HepG2 (cell line): Measurements from ENCODE around the gene WDR43. TPM values are rescaled to one million over a fixed set of nuclear protein-coding genes. Genes with fewer than 3 reads are reported as not detected.

Experiments
- ARID3A ChIP-seq: IDR thresholded peaks from 2 replicates; pipeline ENCODE4 v1.6.1; 2012; ENCODE audit warnings: low read depth, low read length, improper control_type of control experiment
- ATF4 ChIP-seq, 2 experiments: fragments of 450-650 bp in 1 of 2; sonication (generic) in 1 of 2; formaldehyde crosslinking; IDR thresholded peaks; 2 replicates each; pipeline versions ENCODE4 v1.5.0 to v1.8.0; 2020 to 2022; ENCODE audit warnings: mild to moderate bottlenecking in 1 of 2, missing genetic modification reagents in 1 of 2
- CEBPB ChIP-seq: IDR thresholded peaks from 2 replicates; pipeline ENCODE4 v1.6.1; 2011; ENCODE audit warnings: low read depth, low read length, improper control_type of control experiment, borderline replicate concordance
- GZF1 ChIP-seq: sonication (generic); formaldehyde crosslinking; IDR thresholded peaks from 2 replicates; pipeline ENCODE4 v1.5.1; 2020; ENCODE audit warnings: mild to moderate bottlenecking, missing genetic modification reagents
- HNRNPUL1 ChIP-seq: fragments of 200-400 bp; formaldehyde crosslinking; IDR thresholded peaks from 2 replicates; pipeline ENCODE4 v1.6.1; 2017; ENCODE audit warnings: low read depth, mild to moderate bottlenecking, low read length, moderate library complexity
- MAZ ChIP-seq, 2 experiments: sonication (generic) in 1 of 2; formaldehyde crosslinking in 1 of 2; IDR thresholded peaks; 2 replicates each; pipeline versions ENCODE4 v1.5.0 to v1.6.1; 2012 to 2020; ENCODE audit warnings: low read depth in 2 of 2, mild to moderate bottlenecking in 2 of 2, borderline replicate concordance in 1 of 2, improper control_type of control experiment in 1 of 2, low read length in 1 of 2, missing genetic modification reagents in 1 of 2, moderate library complexity in 1 of 2
- NCOA5 ChIP-seq: sonication (generic); formaldehyde crosslinking; IDR thresholded peaks from 2 replicates; pipeline ENCODE4 v1.4.0; 2020; ENCODE audit warnings: missing genetic modification reagents
- REXO4 ChIP-seq: sonication (generic); formaldehyde crosslinking; IDR thresholded peaks from 2 replicates; pipeline ENCODE4 v1.8.0; 2022; ENCODE audit warnings: missing genetic modification reagents, mild to moderate bottlenecking, borderline replicate concordance
- SRF ChIP-seq: IDR thresholded peaks from 2 replicates; pipeline ENCODE4 v1.6.1; 2011; ENCODE audit warnings: mild to moderate bottlenecking, low read depth, low read length, moderate library complexity
- SRSF4 ChIP-seq: fragments of 200-400 bp; formaldehyde crosslinking; IDR thresholded peaks from one replicate; pipeline ENCODE4 v1.6.1; 2018; ENCODE audit warnings: mild to moderate bottlenecking, low read depth, low read length, moderate library complexity; ENCODE audit not compliant: poor library complexity, severe bottlenecking
- ZNF318 ChIP-seq: sonication (generic); formaldehyde crosslinking; IDR thresholded peaks from 2 replicates; pipeline ENCODE4 v1.4.0; 2020; ENCODE audit warnings: mild to moderate bottlenecking, missing genetic modification reagents
- ZNF589 ChIP-seq: sonication (generic); formaldehyde crosslinking; conservative IDR thresholded peaks from 2 replicates; pipeline ENCODE4 v1.8.0; 2022; ENCODE audit warnings: mild to moderate bottlenecking, moderate library complexity, missing genetic modification reagents
- ZNF597 ChIP-seq: sonication (generic); formaldehyde crosslinking; IDR thresholded peaks from 2 replicates; pipeline ENCODE4 v1.5.0; 2020; ENCODE audit warnings: missing genetic modification reagents
- ZNF678 ChIP-seq: sonication (generic); formaldehyde crosslinking; IDR thresholded peaks from 2 replicates; pipeline ENCODE4 v1.4.0; 2020; ENCODE audit warnings: mild to moderate bottlenecking, missing genetic modification reagents
- ZNF879 ChIP-seq: sonication (generic); formaldehyde crosslinking; IDR thresholded peaks from 2 replicates; pipeline ENCODE4 v1.8.1; 2023; ENCODE audit warnings: missing genetic modification reagents
- polyA plus RNA-seq, 8 experiments: library from polyadenylated mRNA; depleted of rRNA in 3 of 8; stranded (reverse) in 7 of 8; unstranded in 1 of 8; fragments of >200 nt; fragmentation: Illumina TruSeq in 4 of 8; extraction: Trizol in 4 of 8; gene quantifications; 2 replicates each; pipeline versions ENCODE4 v1.2.1 to v1.2.3, GENCODE V29; 2011 to 2016; ENCODE audit warnings: low read depth in 4 of 8, missing spikeins in 1 of 8, mixed read lengths in 1 of 8; ENCODE audit not compliant: insufficient read depth in 1 of 8
- total RNA-seq, 5 experiments: library from RNA; depleted of rRNA; stranded (reverse); fragments of >200 nt; fragmentation: Illumina TruSeq; extraction: Trizol; gene quantifications; 2 replicates each; pipeline ENCODE4 v1.2.3, GENCODE V29; 2016; ENCODE audit warnings: low read depth in 1 of 5

WDR43 gene
- total and polyA plus RNA-seq, 2 of the 13 experiments (the other 11 are each of a cell fraction or from before 2014, with no cell fraction given) = 121 to 167 TPM

- peak; percentile 60; the same call in 1 of the 2 replicates for TF ChIP-seq ZNF318 (CRISPR knock-in tag)
- TF ChIP-seq NCOA5 (CRISPR knock-in tag) = no peak
- peak; percentile 86; the same call in 1 of the 2 replicates for TF ChIP-seq MAZ (IDR thresholded peaks at IDR 0.05; ENCODE audit: borderline replicate concordance, low read depth, low read length)
- peak; percentile 98 for TF ChIP-seq MAZ (CRISPR knock-in tag; IDR thresholded peaks at IDR 0.05; ENCODE audit: low read depth)
- peak; percentile 55; the same call in 1 of the 2 replicates for TF ChIP-seq ZNF678
- TF ChIP-seq ZNF589 (CRISPR knock-in tag) = no peak; the same call in 1 of the 2 replicates
- peak; percentile 93 for TF ChIP-seq SRF
- no peak for TF ChIP-seq HNRNPUL1
- TF ChIP-seq ZNF597 (CRISPR knock-in tag) = no peak
- TF ChIP-seq ZNF879 (CRISPR knock-in tag) = no peak; the same call in 1 of the 2 replicates
- TF ChIP-seq CEBPB = peak; percentile 84
- 0 out of 2 replicates have a peak, but pooled peaks have one; percentile 21 for TF ChIP-seq GZF1
- TF ChIP-seq REXO4 (CRISPR knock-in tag) = peak; percentile 66; the same call in 1 of the 2 replicates
- TF ChIP-seq ATF4 (CRISPR knock-in tag; IDR thresholded peaks at IDR 0.05) = peak in 1 of 2 experiments; percentile 84; a peak in 2 of 4 replicates
- TF ChIP-seq SRSF4 = no peak
- peak; percentile 28; the same call in 1 of the 2 replicates for TF ChIP-seq ARID3A
Observed at GRCh38 chr2:28870146-28870891, 24.1 kb upstream of the WDR43 start, which contains the start of gene TRMT61B (continued).
